GM18511 (cell line): ENCODE results near the gene ADCY5.

Source experiments
- ATAC-seq: cut with Tn5 transposase; IDR thresholded peaks from one replicate; pipeline ENCODE4 v1.9.1; 2021; ENCODE audit warnings: mild to moderate bottlenecking, moderate library complexity; ENCODE audit not compliant: unreplicated experiment

Gene ADCY5

DNA sequence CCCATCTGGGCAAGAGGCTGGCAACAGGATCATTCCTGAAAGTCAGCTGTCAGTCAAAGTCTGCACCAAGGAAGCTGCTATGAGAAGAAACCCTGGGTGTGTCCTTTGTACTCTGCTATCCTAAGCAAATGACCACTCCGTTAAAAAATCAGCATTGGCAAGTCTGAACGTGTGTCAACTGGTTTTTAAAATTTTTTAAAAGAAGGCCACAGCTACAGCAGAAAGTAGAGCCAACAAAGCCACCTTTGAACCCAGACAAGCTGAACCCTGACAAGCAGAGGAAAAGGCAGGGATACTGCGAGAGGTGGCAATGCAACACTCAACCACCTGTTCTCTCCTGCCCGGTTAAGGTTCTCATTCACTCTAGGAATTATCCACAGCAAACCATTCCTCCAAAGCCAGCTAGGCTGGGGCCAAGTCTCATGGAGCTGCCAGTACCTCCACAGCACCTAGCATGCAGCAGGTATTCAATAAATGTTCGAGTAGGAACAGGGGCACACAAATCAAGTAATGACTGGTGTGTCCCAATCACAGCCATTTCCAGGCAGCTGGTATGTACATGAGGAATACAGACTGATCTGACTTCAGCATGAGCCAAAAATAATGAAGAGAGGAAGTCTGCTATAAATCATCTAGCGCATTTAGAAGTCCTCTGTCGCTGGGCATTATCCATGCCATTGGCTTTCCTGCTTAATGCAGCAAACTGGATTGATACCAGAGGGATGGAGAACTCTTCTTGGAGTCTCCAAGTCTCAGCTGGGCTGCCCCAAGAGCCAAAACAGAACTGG, 76.0 kb downstream of the ADCY5 start:
- no peak for ATAC-seq

- ATAC-seq, result no peak
These were observed 76.8 kb downstream of the ADCY5 start for GRCh38 chr3:123371859-123372685.

GRCh38 chr3:123371426-123371825, 77.5 kb downstream of the ADCY5 start:
- ATAC-seq, result no peak

- no peak for ATAC-seq
These were observed 78.1 kb downstream of the ADCY5 start for GRCh38 chr3:123370819-123371218.

DNA sequence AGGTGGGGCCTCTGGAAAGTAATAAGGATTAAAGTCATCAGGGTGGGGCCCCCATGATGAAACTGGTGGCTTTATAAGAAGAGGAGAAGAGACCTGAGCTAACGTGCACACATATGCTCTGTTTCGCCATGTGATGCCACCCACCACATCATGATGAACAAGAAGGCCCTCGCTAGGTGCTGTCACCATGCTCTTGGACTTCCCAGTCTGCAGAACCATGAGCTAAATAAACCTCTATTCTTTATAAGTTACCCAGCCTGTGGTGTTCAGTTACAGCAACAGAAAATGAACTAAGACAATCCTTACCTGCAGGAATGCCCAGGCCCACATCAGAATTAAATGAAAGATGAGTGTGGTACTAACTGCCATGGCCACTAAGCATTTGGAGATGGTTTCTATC, 79.8 kb downstream of the ADCY5 start:
- no peak for ATAC-seq

DNA sequence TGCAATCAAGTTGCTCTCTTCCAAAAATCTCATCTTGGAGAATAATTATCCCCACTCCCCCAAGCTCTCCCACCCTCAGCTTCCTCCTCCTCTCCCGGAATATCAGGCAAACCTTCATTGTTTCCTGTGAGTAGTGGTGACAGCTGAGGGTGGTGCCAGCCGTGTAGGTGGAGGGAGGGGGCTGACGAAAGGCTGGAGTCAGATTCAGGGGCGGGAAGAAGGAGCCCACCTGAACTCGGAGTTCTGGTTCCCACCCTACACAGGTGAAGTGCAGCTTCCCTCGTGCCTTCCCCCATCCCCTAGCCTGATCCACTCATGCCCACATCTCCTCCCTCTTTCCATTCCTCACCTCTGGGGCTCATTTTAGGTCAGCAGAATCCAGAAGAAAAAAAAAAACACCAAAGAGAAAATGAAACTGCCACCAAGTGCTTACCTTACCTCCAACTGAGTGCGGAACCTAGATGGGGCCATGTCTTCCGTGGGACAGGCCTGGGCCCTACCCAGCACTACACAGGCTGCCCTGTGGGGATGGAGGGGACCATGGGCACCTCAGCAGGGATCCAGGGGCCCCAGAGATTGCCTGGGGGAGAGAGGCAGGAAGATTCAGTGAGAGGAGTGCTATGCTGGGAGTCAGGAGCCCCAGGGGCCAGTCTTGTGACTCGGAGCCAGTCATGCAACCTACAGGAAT, 81.3 kb downstream of the ADCY5 start:
- ATAC-seq, result no peak

DNA sequence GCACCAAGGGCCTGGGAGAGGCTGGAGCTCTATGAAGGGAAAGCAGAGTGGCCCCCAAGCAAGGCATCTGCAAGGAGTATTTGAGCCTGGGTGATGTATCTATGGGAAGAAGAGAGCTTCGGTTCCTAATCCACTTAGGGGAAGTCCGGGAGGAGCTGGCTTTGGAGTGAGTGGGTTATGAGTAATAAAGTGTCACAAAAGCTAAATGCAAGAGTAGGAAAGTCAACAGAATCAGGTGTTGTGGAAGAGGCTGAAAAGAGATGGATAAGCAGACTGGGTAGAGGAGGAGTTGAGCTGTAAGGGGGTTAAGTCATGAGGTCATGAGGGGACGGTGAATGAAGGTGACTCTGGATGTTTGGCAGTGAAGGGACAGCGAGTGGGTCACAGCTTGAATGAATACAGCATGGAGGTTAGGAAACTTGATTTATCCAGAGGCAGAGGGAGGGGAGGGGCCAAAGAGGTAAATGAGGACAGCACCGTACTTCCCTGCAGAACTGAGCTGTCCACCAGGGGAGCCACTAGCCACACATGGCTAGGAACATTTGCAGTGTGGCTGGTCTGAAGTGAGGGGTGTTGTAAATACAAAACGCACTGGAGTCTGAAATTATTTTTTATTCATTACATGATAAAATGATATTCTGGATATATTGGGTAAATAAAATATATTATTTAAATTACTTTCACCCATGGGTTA, 83.3 kb downstream of the ADCY5 start:
- ATAC-seq, result no peak

- no peak for ATAC-seq
These were observed 87.8 kb downstream of the ADCY5 start for GRCh38 chr3:123361071-123361470.

- no peak for ATAC-seq
These were observed 91.6 kb downstream of the ADCY5 start for GRCh38 chr3:123357275-123357674.

DNA sequence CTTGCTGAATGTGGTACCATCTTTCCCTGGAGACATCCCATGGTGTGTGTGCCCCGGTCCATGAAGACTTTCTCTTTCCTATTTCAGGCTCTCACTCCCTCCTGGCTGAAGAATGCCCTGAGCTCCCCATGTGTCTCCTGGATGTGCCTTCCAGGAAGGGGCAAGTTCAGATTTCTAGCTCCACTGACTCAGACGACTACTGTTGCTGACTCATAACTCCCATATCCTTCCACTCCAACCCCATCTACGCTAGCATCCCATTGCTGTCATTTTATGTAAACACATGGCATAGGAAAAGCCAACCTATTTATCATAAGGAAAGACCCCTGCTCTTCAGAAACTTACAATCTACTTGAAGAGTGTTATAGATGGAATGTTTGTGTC, 95.0 kb downstream of the ADCY5 start:
- no peak for ATAC-seq

DNA sequence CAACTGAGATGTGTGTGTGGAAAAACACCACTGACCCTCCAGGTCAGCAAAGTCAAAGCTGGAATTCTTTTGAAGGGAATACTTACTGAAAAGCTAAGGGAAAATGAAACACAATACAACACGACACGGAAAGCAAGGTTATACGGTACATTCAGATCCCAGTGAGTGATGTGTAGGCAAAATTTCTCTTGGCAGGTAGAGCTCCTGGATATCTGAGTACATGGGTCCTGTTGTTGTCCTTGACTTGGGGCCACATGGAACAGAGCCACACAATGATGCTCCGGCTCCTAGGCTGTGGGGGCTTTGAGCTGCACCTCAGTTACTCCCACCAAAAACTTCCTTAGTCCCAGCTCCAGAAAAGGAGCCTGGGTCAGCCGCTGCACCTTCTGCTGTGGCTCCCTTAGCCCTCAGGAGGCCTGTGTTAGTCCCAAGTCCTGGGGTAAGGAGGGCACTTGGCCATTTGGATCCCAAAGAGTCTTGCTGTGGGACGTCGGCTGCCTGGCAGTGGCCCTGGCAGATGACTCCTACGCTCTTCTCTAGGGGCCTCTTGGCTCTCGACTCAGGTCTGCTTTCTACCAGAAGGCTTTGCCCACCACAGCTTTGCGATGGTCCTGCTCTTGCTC, 95.6 kb downstream of the ADCY5 start:
- no peak for ATAC-seq

DNA sequence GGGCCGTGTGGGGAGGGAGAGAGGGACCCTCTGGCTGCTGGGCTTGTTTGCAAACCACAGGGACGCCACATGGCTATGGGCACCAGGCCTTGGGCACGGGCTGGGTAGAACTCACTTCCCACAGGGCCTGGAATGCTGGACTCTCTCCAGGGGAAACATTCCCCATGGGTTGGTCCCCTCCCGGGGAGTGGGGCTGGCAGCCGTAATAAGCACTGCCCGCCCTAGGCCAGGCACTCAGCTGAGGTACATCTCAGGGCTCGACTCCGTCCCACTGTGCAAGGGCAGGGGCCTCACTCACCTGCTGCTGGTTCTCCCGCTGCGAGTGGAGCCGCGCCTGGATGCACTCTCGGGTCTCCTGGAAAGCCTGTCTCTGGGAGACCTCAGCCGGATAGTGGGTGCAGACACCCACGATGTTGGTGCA, 96.7 kb downstream of the ADCY5 start:
- no peak for ATAC-seq

- no peak for ATAC-seq
These were observed 97.4 kb downstream of the ADCY5 start for GRCh38 chr3:123351501-123351900.

- no peak for ATAC-seq
These were observed 97.9 kb downstream of the ADCY5 start for GRCh38 chr3:123350971-123351370.

- no peak for ATAC-seq
These were observed 99.1 kb downstream of the ADCY5 start for GRCh38 chr3:123349566-123350435.

- ATAC-seq, result no peak
These were observed 99.7 kb downstream of the ADCY5 start for GRCh38 chr3:123349201-123349535.

DNA sequence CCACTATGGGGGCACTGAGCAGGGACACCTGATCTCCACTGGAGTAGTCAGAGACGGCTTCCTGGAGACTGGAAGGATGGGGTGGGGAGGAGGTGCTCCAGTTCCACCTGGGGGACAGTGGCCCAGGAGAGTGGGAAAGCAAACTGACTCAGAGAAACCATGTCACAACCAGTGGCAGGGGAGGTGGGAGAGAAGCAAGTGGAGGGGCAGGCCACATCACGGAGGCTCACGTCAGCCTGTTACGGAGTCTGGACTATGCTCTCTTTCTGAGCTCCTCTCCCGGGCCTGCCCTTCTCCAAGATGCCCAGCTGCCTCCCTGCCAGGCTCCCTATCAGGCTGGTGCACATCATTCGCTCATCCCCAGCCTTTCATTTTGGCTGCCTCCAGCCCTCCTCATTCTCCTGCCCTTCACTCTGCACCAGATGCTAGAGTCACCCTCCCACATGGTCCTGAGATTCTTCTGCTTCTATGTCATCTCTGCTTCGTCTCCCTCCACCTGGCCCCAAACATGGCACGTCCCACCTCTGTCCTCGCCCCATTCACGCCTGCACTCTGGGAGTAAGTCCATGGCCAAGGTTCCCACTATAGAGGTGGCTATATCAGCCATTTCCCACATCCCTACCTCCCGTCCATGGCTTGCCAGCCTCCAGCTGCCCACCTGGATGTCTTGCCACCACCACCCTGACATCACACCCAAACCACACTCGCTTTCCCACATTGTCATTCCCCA, 100.3 kb downstream of the ADCY5 start:
- no peak for ATAC-seq

GRCh38 chr3:123347691-123348264, 101.1 kb downstream of the ADCY5 start:
- ATAC-seq, result no peak

- ATAC-seq, result no peak
These were observed 101.7 kb downstream of the ADCY5 start for GRCh38 chr3:123347205-123347604.
